ENCODE measurements around the gene CYP4A22. TPM values are rescaled to one million over a fixed set of nuclear protein-coding genes. Genes with fewer than 3 reads are reported as not detected.

Gene CYP4A22
- total RNA-seq, 1 donor from 2014 or later = 69.9 TPM

DNA sequence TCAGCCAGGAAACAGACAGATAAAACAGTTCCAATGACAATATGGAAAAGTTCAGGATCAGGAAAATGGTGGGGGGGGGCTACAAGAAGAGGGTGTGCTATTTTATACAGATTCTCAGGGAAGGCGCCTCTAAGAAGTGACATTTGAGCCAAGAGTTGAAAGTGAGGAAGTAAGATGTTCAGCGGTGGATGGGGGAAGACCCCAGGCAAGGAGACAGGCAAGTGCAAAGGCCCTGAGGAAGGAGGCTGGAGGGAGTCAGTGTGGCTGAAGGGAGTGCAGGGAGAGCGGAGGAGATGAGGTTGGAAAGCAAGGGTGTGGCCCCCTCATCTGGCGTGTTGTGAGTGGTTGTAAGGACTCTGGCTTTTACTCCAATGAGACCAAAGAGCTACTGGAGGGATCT is 61.0 kb downstream of the CYP4A22 start:
- ATAC-seq (no peak), DNase-seq (ENCODE audit: low spot score) (no peak)

Other genes with a start within 250 kb of the CYP4A22 start
- 501 TPM for gene CYP4A11, start 196.0 kb upstream of the CYP4A22 start, total RNA-seq
- gene CYP4X1, start 113.8 kb upstream of the CYP4A22 start, total RNA-seq = 2.4 TPM
- 0.55 TPM for gene CYP4Z1, start 70.2 kb upstream of the CYP4A22 start, total RNA-seq
- gene PDZK1IP1, start 52.6 kb downstream of the CYP4A22 start, total RNA-seq = 1.3 TPM
- 1.9 TPM for gene TAL1, start 94.8 kb downstream of the CYP4A22 start, total RNA-seq
- gene STIL, start 176.7 kb downstream of the CYP4A22 start, total RNA-seq = 0.33 TPM
- 119 TPM for gene CMPK1, start 196.3 kb downstream of the CYP4A22 start, total RNA-seq

Data from left lobe of liver (tissue), 2 donors.